Right atrium auricular region (tissue), 2 donors: ENCODE results near the gene PRKAG2. TPM values are rescaled to one million over a fixed set of nuclear protein-coding genes. Genes with fewer than 3 reads are reported as not detected.

ENCODE experiments used
- DNase-seq: peaks from one replicate; pipeline ENCODE4 v3.0.0-alpha.2; 2019; ENCODE audit warnings: low spot score
- H3K27ac ChIP-seq, 2 donors: fragments of 200-600 bp; sonication (generic); 1 replicate in 1 of 2; 2 replicates in 1 of 2; pipeline ENCODE4 v1.5.1; 2016 to 2019
- H3K27me3 ChIP-seq, 2 donors: fragments of 200-600 bp; sonication (generic); one replicate each; pipeline versions ENCODE4 v1.5.1 to v1.6.0; 2017 to 2019
- H3K36me3 ChIP-seq: fragments of 200-600 bp; sonication (generic); one replicate; pipeline ENCODE4 v1.5.1; 2016
- H3K4me1 ChIP-seq, 2 donors: fragments of 200-600 bp; sonication (generic); one replicate each; pipeline versions ENCODE4 v1.5.1 to v1.6.0; 2017 to 2019
- H3K4me3 ChIP-seq, 2 donors: fragments of 200-600 bp; sonication (generic); 1 replicate in 1 of 2; 2 replicates in 1 of 2; pipeline ENCODE4 v1.5.1; 2017 to 2019; ENCODE audit warnings: mild to moderate bottlenecking in 1 of 2, moderate library complexity in 1 of 2
- H3K9me3 ChIP-seq, 2 donors: fragments of 200-600 bp; sonication (generic); one replicate each; pipeline ENCODE4 v1.5.1; 2019
- CTCF ChIP-seq, 2 donors: fragments of 200-600 bp; sonication (generic); IDR thresholded peaks; one replicate each; pipeline ENCODE4 v1.5.1; 2019; ENCODE audit warnings: antibody characterized with exemption in 2 of 2
- total RNA-seq, 2 donors: library from RNA; depleted of rRNA; stranded (reverse); fragments of >200 nt; gene quantifications; one replicate each; pipeline ENCODE4 v1.1.0, GENCODE V29; 2016

PRKAG2 gene
- total RNA-seq, 2 donors from 2014 or later, result 133 to 177 TPM

- Histone ChIP-seq H3K27me3 (no peaks in the 10 kb centered on the region), H3K36me3 (peaks cover 5% of the 10 kb centered on the region), H3K4me3 (no peak overlapping the region), H3K9me3 (no peaks in the 10 kb centered on the region), H3K4me1 (peaks cover 0 to 51% of the 10 kb centered on the region in 2 donors), H3K27ac (peak overlapping the region; percentile 87 to 89)
- TF ChIP-seq CTCF (IDR thresholded peaks at IDR 0.05), result no peak
- no peak for DNase-seq
Observed at GRCh38 chr7:151700586-151701165, 176.2 kb downstream of the PRKAG2 start.

GRCh38 chr7:151699928-151700319 is 177.0 kb downstream of the PRKAG2 start:
- Histone ChIP-seq H3K27ac (peak overlapping the region; percentile 87 to 89), H3K4me1 (peaks cover 0 to 51% of the 10 kb centered on the region in 2 donors), H3K4me3 (no peak overlapping the region), H3K9me3 (no peaks in the 10 kb centered on the region), H3K36me3 (peaks cover 5% of the 10 kb centered on the region), H3K27me3 (no peaks in the 10 kb centered on the region)
- no peak for DNase-seq
- no peak for TF ChIP-seq CTCF (IDR thresholded peaks at IDR 0.05)

GRCh38 chr7:151699147-151699927 is 177.6 kb downstream of the PRKAG2 start:
- peaks cover 0 to 52% of the 10 kb centered on the region in 2 donors for H3K4me1 ChIP-seq
- H3K9me3 ChIP-seq, result no peaks in the 10 kb centered on the region
- peaks cover 5% of the 10 kb centered on the region for H3K36me3 ChIP-seq
- TF ChIP-seq CTCF (IDR thresholded peaks at IDR 0.05), result no peak
- no peak for DNase-seq
- no peaks in the 10 kb centered on the region for H3K27me3 ChIP-seq
- H3K27ac ChIP-seq, result peak overlapping the region; percentile 87 to 89
- no peak overlapping the region for H3K4me3 ChIP-seq

- Histone ChIP-seq H3K4me1 (peaks cover 0 to 66% of the 10 kb centered on the region in 2 donors), H3K27ac (peak overlapping the region; percentile 87 to 89)
Observed at GRCh38 chr7:151697942-151698341, 179.0 kb downstream of the PRKAG2 start.

GRCh38 chr7:151697515-151697895 is 179.4 kb downstream of the PRKAG2 start:
- no peak for DNase-seq
- no peaks in the 10 kb centered on the region for H3K9me3 ChIP-seq
- H3K4me1 ChIP-seq, result peaks cover 0 to 68% of the 10 kb centered on the region in 2 donors
- H3K27ac ChIP-seq, result peak overlapping the region; percentile 87 to 89
- no peaks in the 10 kb centered on the region for H3K27me3 ChIP-seq
- TF ChIP-seq CTCF (IDR thresholded peaks at IDR 0.05), result no peak
- H3K36me3 ChIP-seq, result no peaks in the 10 kb centered on the region
- H3K4me3 ChIP-seq, result no peak overlapping the region

More at GRCh38 chr7:151697942-151698341, 179.0 kb downstream of the PRKAG2 start:
- no peak for TF ChIP-seq CTCF (IDR thresholded peaks at IDR 0.05)
- no peak overlapping the region for H3K4me3 ChIP-seq
- no peak for DNase-seq
- no peaks in the 10 kb centered on the region for H3K27me3 ChIP-seq
- no peaks in the 10 kb centered on the region for H3K9me3 ChIP-seq
- H3K36me3 ChIP-seq, result peaks cover 2% of the 10 kb centered on the region
